Thyroid gland (tissue), 4 donors: ENCODE measurements around the gene CHRNG.

Source experiments
- POLR2A ChIP-seq, 2 donors: fragments of 450-650 bp; IDR thresholded peaks; one replicate each; pipeline ENCODE4 v1.6.1; 2017; ENCODE audit warnings: antibody characterized with exemption in 2 of 2, mild to moderate bottlenecking in 2 of 2, moderate library complexity in 1 of 2
- TF ChIP-seq, protein P1 (sequence below), 6 experiments: fragments of 200-600 bp in 3 of 6; fragments of 450-650 bp in 3 of 6; sonication (generic) in 3 of 6; IDR thresholded peaks; one replicate each; pipeline ENCODE4 v1.5.1; 2016 to 2019; ENCODE audit warnings: antibody characterized with exemption in 6 of 6, mild to moderate bottlenecking in 2 of 6, inconsistent platforms in 1 of 6, moderate library complexity in 1 of 6

GRCh38 chr2:232521098-232521497 is 18.4 kb upstream of the CHRNG start:
- TF ChIP-seq, protein P1, sequence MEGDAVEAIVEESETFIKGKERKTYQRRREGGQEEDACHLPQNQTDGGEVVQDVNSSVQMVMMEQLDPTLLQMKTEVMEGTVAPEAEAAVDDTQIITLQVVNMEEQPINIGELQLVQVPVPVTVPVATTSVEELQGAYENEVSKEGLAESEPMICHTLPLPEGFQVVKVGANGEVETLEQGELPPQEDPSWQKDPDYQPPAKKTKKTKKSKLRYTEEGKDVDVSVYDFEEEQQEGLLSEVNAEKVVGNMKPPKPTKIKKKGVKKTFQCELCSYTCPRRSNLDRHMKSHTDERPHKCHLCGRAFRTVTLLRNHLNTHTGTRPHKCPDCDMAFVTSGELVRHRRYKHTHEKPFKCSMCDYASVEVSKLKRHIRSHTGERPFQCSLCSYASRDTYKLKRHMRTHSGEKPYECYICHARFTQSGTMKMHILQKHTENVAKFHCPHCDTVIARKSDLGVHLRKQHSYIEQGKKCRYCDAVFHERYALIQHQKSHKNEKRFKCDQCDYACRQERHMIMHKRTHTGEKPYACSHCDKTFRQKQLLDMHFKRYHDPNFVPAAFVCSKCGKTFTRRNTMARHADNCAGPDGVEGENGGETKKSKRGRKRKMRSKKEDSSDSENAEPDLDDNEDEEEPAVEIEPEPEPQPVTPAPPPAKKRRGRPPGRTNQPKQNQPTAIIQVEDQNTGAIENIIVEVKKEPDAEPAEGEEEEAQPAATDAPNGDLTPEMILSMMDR (IDR thresholded peaks at IDR 0.05): no peak
- no peak for TF ChIP-seq POLR2A (IDR thresholded peaks at IDR 0.05)
